Activated T-helper 2 cell treated with anti-CD3 and anti-CD28 coated beads, Interferon-gamma antibody, Interleukin-2, Interleukin-4, amounts not matched to agents 10 μg/mL and 5 μg/mL and 100 μg/mL, durations not matched to agents 14 hours and 24 hours and 36 hours (primary cell): ENCODE data around the gene ITGB2. TPM values are rescaled to one million over a fixed set of nuclear protein-coding genes. Genes with fewer than 3 reads are reported as not detected.

Experiments used
- total RNA-seq: library from RNA; stranded (reverse); gene quantifications from 2 replicates; pipeline ENCODE4 v1.2.3, GENCODE V29; 2022

Gene ITGB2
- total RNA-seq, 1 donor from 2014 or later = 210 TPM

Other genes with a start within 250 kb of the ITGB2 start
- gene KRTAP12-1, start 238.7 kb downstream of the ITGB2 start, total RNA-seq = not detected in 2 replicates
- not detected in 2 replicates for gene KRTAP10-12, start 223.7 kb downstream of the ITGB2 start, total RNA-seq
- gene TSPEAR, start 209.3 kb downstream of the ITGB2 start, total RNA-seq = not detected in 2 replicates
- 118 and 119 TPM in 2 replicates for gene UBE2G2, start 119.1 kb downstream of the ITGB2 start, total RNA-seq
- 86.1 and 87.0 TPM in 2 replicates for gene SUMO3, start 102.8 kb downstream of the ITGB2 start, total RNA-seq
- gene PTTG1IP, start 47.2 kb downstream of the ITGB2 start, total RNA-seq = 48.1 and 48.3 TPM in 2 replicates
- 65.8 and 72.6 TPM in 2 replicates for gene SLX9, start 19.1 kb upstream of the ITGB2 start, total RNA-seq
- gene ADARB1, start 153.7 kb upstream of the ITGB2 start, total RNA-seq = 25.8 and 29.5 TPM in 2 replicates